EH (cell line): ENCODE data around the gene DGUOK.
A peak's percentile ranks its signal among the peaks of the same experiment; 100 is the strongest.

Source experiments
- DNase-seq: peaks from one replicate; pipeline ENCODE4 v3.0.0-alpha.2; 2015; ENCODE audit warnings: low read depth

The DGUOK gene

GRCh38 chr2:73947412-73948018 lies 20.8 kb downstream of the DGUOK start:
- DNase-seq: no peak

GRCh38 chr2:73949802-73950201 lies 23.1 kb downstream of the DGUOK start:
- no peak for DNase-seq

- peak; percentile 63 for DNase-seq
These were observed 26.1 kb downstream of the DGUOK start for GRCh38 chr2:73952499-73953446.

GRCh38 chr2:73956218-73956865 lies 29.7 kb downstream of the DGUOK start:
- DNase-seq: no peak

GRCh38 chr2:73961274-73961673 lies 34.6 kb downstream of the DGUOK start:
- DNase-seq: no peak

- DNase-seq: no peak
These were observed 35.3 kb downstream of the DGUOK start for GRCh38 chr2:73961823-73962615.

GRCh38 chr2:73962798-73963197 lies 36.1 kb downstream of the DGUOK start:
- DNase-seq: no peak

GRCh38 chr2:73963385-73964120 lies 36.9 kb downstream of the DGUOK start:
- DNase-seq: no peak

GRCh38 chr2:73964223-73964622 lies 37.5 kb downstream of the DGUOK start:
- DNase-seq: no peak

- DNase-seq: no peak
These were observed 38.4 kb downstream of the DGUOK start for GRCh38 chr2:73965053-73965452.

GRCh38 chr2:73968357-73968937 lies 41.8 kb downstream of the DGUOK start:
- DNase-seq: no peak

- DNase-seq: peak; percentile 52
These were observed 42.7 kb downstream of the DGUOK start for GRCh38 chr2:73969356-73969755.

GRCh38 chr2:73970141-73970803 lies 43.6 kb downstream of the DGUOK start:
- DNase-seq: no peak

GRCh38 chr2:73970850-73971471 lies 44.3 kb downstream of the DGUOK start:
- peak; percentile 58 for DNase-seq

- peak; percentile 44 for DNase-seq
These were observed 45.0 kb downstream of the DGUOK start for GRCh38 chr2:73971722-73972121.

GRCh38 chr2:73972846-73973245 lies 46.2 kb downstream of the DGUOK start:
- no peak for DNase-seq

- DNase-seq: no peak
These were observed 49.1 kb downstream of the DGUOK start for GRCh38 chr2:73975731-73976130.

- no peak for DNase-seq
These were observed 50.1 kb downstream of the DGUOK start for GRCh38 chr2:73976803-73977202.

GRCh38 chr2:73977466-73977865 lies 50.8 kb downstream of the DGUOK start:
- DNase-seq: no peak

- DNase-seq: no peak
These were observed 52.3 kb downstream of the DGUOK start for GRCh38 chr2:73979021-73979420.
